CD1c-positive myeloid dendritic cell (primary cell): ENCODE measurements around the gene NUDCD3.

ENCODE experiments used
- DNase-seq: peaks from one replicate; pipeline ENCODE4 v3.0.0-alpha.2; 2016; ENCODE audit errors: extremely low spot score

The NUDCD3 gene

DNA sequence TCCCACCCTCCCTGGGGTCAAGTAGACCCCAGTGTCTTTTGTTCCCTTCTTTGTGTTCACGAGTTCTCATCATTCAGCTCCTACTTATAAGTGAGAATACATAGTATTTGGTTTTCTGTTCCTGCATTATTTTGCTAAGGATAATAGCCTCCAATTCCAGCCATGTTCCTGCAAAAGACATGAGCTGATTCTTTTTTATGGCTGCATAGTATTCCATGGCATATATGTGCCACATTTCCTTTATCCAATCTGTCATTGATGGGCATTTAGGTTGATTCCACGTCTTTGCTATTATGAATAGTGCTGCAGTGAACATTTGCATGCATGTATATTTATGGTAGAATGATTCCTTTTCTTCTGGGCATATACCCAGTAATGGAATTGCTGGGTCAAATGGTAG is 136.8 kb downstream of the NUDCD3 start:
- DNase-seq: no peak

DNA sequence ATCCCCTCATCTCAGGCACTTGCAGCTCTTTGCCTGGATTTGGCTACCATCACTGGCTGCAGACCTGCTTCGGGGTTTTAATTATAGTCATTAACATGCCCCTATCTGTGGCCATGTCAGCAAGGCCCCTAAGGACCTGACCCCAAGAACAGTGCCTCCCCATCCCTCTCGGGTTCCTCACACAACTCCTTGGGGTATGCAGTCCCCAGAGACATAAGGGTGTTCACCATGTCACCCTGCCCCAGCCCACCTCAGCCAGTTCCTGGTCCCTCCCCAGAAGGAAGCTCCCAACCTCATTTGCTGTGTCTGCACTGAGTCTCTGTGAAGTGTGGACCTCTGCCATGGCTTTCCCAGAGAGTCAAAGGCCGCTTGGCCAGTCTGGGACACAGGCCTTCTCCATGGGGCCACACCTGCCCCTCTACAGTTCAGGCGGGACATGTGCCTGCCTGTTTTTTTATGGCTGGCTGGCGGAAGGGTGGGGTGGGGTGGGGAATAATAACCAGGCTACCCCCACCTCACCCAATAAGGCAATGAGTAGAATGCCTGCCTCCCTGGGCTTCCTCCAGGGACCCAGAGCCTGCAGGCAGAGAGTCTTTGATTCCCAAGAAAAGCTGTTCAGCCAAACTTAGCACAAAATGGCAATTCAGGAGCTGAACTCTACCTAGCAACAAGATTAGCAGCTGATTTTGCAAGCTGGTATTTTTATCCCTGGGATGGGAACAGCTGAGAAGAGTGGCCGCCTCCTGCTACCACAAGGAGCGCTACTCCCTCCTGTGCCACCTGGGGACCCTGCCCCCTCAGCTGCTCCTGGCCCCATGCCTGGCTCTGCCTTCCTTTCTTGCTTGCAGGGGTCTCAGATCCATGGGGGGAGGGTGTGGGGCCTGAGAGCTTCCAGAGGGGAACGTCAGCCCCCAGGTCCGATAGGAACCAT is 141.3 kb downstream of the NUDCD3 start:
- no peak for DNase-seq

DNA sequence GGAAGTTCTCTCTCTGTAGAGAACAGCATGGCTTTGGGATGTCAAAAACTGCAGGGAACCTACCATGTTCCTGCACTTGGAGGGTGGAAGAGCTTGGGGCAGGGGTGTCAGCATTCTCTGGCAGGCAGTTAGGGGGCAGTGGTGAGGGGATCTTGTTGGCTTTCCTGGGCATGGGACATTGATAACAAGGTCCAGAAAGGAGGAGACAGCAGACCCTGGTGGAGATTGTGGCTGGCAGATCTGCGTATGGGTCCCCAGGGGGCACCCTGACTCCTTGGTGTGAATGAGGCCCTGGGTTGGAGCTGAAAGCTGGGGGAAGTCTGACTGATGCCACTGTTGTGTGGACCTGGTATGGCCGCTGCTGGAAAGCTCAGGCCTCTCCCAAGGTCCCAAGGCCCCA is 142.2 kb downstream of the NUDCD3 start:
- no peak for DNase-seq

DNA sequence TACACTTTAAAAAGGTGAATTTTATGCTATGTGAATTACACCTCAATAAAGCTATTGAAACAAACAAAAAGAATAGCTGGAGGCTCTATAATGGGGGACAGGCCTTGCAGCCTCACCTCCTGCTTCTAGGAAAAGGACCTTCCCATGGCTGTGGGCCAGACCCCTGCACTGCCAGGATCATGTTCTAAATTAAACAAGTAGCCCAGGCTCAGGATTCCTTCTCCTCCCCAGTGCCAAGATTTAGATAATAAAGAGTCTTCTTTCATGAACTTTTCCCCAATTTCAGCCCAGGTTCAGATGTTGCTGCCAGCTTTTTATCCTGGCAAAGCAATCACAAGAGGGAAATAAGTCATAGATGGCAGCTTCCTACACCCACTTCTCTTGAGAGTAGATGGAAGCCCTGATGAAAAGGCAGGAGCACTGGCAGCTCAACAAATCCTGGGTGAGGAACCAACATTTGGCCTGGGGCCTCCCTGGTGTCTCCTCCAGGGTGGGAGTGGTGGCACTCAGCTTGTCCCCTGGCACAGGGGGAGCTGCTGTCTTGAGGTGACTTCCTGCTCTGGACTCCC is 142.8 kb downstream of the NUDCD3 start:
- no peak for DNase-seq

DNA sequence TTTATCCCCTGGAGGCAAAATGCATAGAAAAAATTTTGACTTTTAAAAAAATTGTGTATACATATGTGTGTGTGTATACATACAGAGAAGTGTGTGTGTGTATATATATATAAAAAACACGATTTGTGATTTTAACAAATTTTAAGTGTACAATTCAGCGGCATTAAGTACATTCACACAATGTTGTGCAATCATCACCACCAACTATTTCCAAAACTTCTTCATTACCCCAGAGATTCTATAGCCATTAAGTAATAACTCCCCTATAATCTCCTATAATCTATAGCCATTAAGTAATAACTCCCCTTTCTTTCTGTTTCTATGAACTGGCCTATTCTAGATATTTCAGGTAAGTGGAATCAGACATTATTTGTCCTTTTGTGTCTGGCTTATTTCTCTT is 144.4 kb downstream of the NUDCD3 start:
- no peak for DNase-seq

DNA sequence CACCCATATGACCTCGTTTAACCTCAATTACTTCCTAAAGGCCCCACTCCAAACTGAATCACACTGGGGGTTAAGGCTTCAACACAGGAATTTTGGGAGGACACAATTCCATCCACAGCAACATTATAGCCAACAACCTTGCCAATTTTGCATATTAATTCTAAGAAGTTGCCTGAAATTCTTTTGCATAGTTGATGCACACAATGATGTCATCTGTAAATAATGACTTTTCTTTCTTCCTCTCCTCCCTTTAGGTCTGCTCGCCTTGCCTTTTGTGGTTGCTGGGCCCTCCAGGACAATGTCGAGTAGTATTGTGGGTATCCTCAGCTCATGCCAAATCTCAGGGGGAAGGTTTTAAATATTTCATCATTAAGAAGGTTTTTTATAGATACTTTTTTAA is 149.1 kb downstream of the NUDCD3 start:
- no peak for DNase-seq

DNA sequence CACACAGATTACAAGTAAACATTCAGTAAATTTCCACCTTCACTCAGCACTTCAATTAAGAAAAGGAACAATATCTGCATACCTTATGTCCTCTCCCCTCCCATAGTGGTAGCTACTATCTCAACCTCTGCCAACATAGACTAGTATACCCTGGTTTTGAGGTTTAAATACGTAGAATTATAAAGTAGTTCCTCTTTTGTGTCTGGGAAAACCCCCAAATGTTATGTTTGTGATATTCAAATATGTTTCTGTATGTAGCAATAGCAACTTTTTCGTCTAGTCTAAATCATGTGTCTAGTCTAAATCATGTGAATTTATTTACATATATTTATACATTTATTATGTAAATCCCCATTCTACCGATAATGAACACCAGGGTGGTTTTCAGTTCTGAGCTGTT is 151.9 kb downstream of the NUDCD3 start:
- peak; percentile 57 for DNase-seq

DNA sequence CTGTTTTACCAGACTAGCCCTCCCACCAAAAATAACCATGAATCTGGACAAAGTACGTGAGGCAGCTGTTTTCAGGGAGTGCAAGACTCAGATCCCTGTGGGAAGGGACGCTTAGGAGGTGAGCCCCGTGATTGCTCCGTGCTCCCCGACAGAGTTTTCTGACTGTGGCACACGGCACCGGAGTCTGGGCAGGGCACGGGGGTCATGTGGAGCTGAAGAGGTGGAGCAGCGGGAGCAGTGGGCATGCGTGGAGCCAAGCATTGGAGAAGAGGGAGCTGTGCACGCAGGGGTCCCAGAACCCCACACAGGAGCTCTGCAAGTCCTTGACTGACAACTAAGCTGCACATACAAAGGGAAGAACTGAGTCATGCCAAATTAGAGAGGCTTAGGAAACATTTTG is 154.0 kb downstream of the NUDCD3 start:
- DNase-seq: no peak

DNA sequence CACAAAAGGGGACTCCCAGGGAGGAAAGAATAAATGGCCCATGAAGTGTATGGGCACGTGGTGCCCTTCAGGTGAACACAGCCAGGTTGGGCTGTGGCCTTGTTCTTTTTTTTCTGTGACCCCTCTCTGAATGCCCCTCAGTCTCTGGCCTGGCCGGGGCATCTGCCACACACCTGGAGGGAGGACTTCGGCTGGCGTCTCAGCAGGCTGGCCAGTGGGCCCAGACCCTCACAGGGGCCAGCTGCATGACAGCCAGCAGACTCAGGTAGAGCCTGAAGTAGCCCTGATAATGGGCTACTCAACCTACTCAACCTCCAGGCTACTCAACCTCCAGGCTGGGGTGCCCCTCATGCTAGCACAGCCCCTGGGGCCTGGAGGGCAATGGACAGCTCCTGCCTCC is 155.3 kb downstream of the NUDCD3 start:
- DNase-seq: no peak

DNA sequence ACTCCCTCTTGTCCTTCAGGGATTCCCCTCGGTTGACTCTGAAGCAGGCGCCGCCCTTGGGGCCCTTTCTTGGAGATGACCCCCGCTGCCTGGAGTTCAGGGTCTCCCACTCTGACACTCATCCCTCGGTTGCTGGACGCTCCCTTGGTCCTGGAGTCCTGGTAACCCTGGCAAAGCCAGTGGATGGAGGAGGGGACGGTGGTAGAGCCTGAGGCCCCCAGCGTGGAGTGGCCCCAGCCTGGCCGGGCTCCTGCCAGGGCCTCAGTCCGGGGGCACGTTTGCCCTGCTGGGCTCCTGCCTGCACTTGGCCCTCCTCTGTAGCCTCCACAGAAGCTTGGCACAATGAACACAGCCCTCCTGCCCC is 155.7 kb downstream of the NUDCD3 start:
- DNase-seq: no peak

DNA sequence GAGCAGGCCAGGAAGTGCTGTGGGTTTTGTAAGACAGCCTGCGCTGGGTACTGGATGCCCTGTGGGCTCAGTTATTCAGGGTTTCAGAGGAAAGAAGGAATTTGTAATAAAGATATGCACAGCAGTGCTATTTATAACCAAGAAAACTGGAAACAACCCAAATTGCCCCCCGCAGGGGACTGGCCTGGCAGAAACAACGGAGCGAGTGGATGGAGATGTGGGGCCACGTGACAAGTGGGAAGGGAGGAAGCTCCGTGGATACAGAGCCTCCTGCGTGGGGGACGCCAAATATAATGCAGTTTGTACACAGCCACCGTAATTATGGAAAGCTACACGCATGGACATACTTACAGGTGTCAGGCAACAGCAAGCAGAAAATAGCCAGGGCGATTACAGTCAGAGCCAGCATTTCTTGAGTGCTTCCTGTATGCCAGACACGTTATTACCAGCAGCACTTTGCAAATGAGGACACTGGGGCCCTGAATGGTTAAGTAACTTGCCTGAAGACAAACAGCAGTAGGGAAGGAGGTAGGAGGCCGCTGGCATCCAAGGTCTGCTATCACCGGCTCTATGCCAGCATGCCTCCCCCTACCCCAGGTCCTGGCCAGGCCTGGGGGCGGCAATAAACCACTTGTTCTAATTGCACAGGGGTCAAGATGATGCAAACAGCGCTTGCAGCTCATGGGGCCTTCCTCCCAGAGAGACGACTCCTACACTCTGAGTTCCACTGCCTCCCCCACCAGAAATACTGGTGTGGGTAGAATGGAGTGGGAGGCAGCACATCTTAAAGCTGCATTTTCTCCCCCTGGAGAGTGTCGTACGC is 156.3 kb downstream of the NUDCD3 start:
- DNase-seq: no peak

DNA sequence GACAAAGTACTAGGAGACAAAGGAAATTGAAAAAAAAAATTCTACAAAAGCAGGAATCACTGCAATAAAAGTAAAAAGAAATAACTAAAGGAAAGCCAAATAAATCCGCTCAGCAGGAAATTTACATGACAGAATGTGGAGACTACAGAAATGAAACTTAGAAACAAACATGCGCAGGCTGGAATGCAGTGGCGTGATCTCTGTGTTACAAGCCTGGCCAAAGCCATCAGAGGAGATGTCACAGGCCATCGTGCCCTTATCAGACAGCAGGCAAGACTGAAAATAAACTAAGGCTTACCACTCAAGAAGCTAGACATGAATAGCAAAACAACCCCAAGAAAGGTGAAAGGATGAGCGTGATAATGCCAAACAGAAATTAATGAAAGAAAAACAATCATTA is 158.8 kb downstream of the NUDCD3 start:
- no peak for DNase-seq

DNA sequence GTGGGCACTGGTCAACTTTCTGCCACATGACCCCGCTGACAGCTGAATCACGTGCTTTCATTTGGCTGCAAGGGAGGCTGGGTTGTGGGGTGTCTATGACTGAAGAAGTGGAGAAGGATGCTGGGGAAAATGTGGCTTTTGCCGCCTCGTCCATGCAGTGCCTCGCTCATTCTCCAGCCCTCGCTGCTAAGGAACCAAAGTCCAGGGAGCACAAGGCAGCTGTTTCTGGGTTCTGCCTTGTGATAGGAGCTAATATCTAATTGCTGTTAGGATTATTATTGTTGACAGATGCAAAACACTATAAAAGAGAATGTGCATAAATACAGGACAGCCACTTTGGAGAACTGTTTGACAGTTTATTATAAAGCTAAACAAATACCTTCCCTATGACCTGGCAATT is 160.1 kb downstream of the NUDCD3 start:
- no peak for DNase-seq

DNA sequence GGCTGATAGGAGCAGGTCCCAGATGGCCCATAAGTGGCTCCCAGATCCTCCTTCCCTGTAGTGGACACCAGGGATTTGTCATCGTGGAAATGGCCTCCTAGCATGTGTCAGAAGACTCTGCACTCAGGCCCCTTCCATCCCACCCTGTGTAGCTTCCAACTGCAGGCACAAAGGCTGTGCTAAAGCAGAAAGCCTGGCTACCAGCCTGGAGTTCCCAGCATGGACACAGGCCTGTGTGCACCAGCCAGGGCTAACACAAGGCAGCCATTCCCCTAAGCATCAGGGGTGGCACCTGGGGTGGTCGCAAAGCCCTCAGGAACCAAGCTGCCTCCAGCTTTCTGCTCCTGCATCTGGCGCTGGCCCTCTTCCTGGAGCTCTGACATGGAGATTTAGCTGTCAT is 160.6 kb downstream of the NUDCD3 start:
- no peak for DNase-seq
